AG10803 (cell line): Measurements from ENCODE around the gene KLHL5.

Experiments
- DNase-seq: peaks from one replicate; pipeline ENCODE4 v3.0.0; 2010; ENCODE audit warnings: low read depth
- H3K4me3 ChIP-seq: 2 replicates; pipeline ENCODE4 v1.5.1; 2011; ENCODE audit warnings: mild to moderate bottlenecking, low read length, control low read depth
- CTCF ChIP-seq: conservative IDR thresholded peaks from 2 replicates; pipeline ENCODE4 v1.5.1; 2011; ENCODE audit warnings: mild to moderate bottlenecking, low read length, control low read depth, inconsistent platforms

The KLHL5 gene

GRCh38 chr4:39063430-39063829 is 1.4 kb downstream of the KLHL5 start:
- H3K4me3 ChIP-seq: no peak overlapping the region
- no peak for DNase-seq
- no peak for TF ChIP-seq CTCF

- TF ChIP-seq CTCF: no peak
- DNase-seq: no peak
- no peak overlapping the region for H3K4me3 ChIP-seq
Observed at GRCh38 chr4:39066371-39066770, 4.3 kb downstream of the KLHL5 start.

GRCh38 chr4:39067031-39067430 is 5.0 kb downstream of the KLHL5 start:
- no peak for TF ChIP-seq CTCF
- H3K4me3 ChIP-seq: no peak overlapping the region
- DNase-seq: no peak

- DNase-seq: no peak
- no peak overlapping the region for H3K4me3 ChIP-seq
- no peak for TF ChIP-seq CTCF
Observed at GRCh38 chr4:39067451-39067850, 5.4 kb downstream of the KLHL5 start.

- TF ChIP-seq CTCF: no peak
- DNase-seq: no peak
- no peak overlapping the region for H3K4me3 ChIP-seq
Observed at GRCh38 chr4:39068907-39069306, 6.9 kb downstream of the KLHL5 start.

- no peak for TF ChIP-seq CTCF
- DNase-seq: no peak
- no peak overlapping the region for H3K4me3 ChIP-seq
Observed at GRCh38 chr4:39078829-39079228, 16.8 kb downstream of the KLHL5 start.

GRCh38 chr4:39083164-39083563 is 21.1 kb downstream of the KLHL5 start:
- H3K4me3 ChIP-seq: no peak overlapping the region
- no peak for TF ChIP-seq CTCF
- peak; percentile 45 for DNase-seq
